Vagina (tissue), 2 donors: Measurements from ENCODE around the gene TBC1D10B.

ENCODE experiments used
- CTCF ChIP-seq, 3 experiments: fragments of 450-650 bp in 2 of 3; fragments of 200-600 bp in 1 of 3; sonication (generic) in 1 of 3; IDR thresholded peaks; one replicate each; pipeline ENCODE4 v1.5.1; 2017 to 2019; ENCODE audit warnings: antibody characterized with exemption in 3 of 3, mild to moderate bottlenecking in 2 of 3, moderate library complexity in 2 of 3
- POLR2A ChIP-seq, 2 donors: fragments of 450-650 bp; IDR thresholded peaks; one replicate each; pipeline ENCODE4 v1.6.1; 2017; ENCODE audit warnings: antibody characterized with exemption in 2 of 2, mild to moderate bottlenecking in 2 of 2, moderate library complexity in 2 of 2

- TF ChIP-seq POLR2A (IDR thresholded peaks at IDR 0.05), result no peak
- TF ChIP-seq CTCF (IDR thresholded peaks at IDR 0.05), result no peak
Measured at GRCh38 chr16:30372038-30372712, 1.9 kb upstream of the TBC1D10B start.
